GM19372 (cell line): ENCODE data around the gene MTHFR.

Experiments
- ATAC-seq: cut with Tn5 transposase; IDR thresholded peaks from one replicate; pipeline ENCODE4 v1.9.1; 2021; ENCODE audit warnings: mild to moderate bottlenecking, low read depth, moderate library complexity; ENCODE audit not compliant: unreplicated experiment

The MTHFR gene

GRCh38 chr1:11761988-11762406 lies 43.8 kb downstream of the MTHFR start, which contains the start of gene C1orf167:
TSS of gene C1orf167 (plus strand) at chr1:11762193. CDS start at chr1:11764401, 2,208 bp downstream.
- ATAC-seq: no peak

- no peak for ATAC-seq
Observed at GRCh38 chr1:11761285-11761684, 44.5 kb downstream of the MTHFR start.

- ATAC-seq: no peak
Observed at GRCh38 chr1:11759791-11760190, 46.0 kb downstream of the MTHFR start.

- ATAC-seq: no peak
Observed at GRCh38 chr1:11757047-11757446, 48.7 kb downstream of the MTHFR start.

- ATAC-seq: no peak
Observed at GRCh38 chr1:11753555-11754208, 52.1 kb downstream of the MTHFR start.

GRCh38 chr1:11752359-11753088 lies 53.2 kb downstream of the MTHFR start:
- ATAC-seq: no peak

- no peak for ATAC-seq
Observed at GRCh38 chr1:11751087-11751486, 54.7 kb downstream of the MTHFR start.

- ATAC-seq: no peak
Observed at GRCh38 chr1:11749996-11750395, 55.8 kb downstream of the MTHFR start.

GRCh38 chr1:11749203-11749689 lies 56.5 kb downstream of the MTHFR start:
- no peak for ATAC-seq

- no peak for ATAC-seq
Observed at GRCh38 chr1:11748294-11749202, 57.2 kb downstream of the MTHFR start.

GRCh38 chr1:11746795-11747487 lies 58.8 kb downstream of the MTHFR start:
- ATAC-seq: no peak

- no peak for ATAC-seq
Observed at GRCh38 chr1:11746092-11746491, 59.7 kb downstream of the MTHFR start.

GRCh38 chr1:11744287-11744686 lies 61.5 kb downstream of the MTHFR start:
- no peak for ATAC-seq

GRCh38 chr1:11741919-11742558 lies 63.7 kb downstream of the MTHFR start:
- ATAC-seq: no peak

- no peak for ATAC-seq
Observed at GRCh38 chr1:11741482-11741881, 64.3 kb downstream of the MTHFR start.

- no peak for ATAC-seq
Observed at GRCh38 chr1:11740258-11741192, 65.2 kb downstream of the MTHFR start.

- ATAC-seq: no peak
Observed at GRCh38 chr1:11738783-11739182, 67.0 kb downstream of the MTHFR start.

- ATAC-seq: no peak
Observed at GRCh38 chr1:11738096-11738495, 67.7 kb downstream of the MTHFR start.
